ENCODE results near the gene AUTS2.

The AUTS2 gene

GRCh38 chr7:69757981-69758430 is 159.7 kb downstream of the AUTS2 start:
- no peak overlapping the region for H3K4me3 ChIP-seq (ENCODE audit: low read depth, low read length)
- TF ChIP-seq CTCF (IDR thresholded peaks at IDR 0.05; ENCODE audit: low read depth, low read length) = no peak

GRCh38 chr7:69759373-69759772 is 161.1 kb downstream of the AUTS2 start:
- TF ChIP-seq CTCF (IDR thresholded peaks at IDR 0.05; ENCODE audit: low read depth, low read length) = no peak
- H3K4me3 ChIP-seq (ENCODE audit: low read depth, low read length) = no peak overlapping the region

- no peak for TF ChIP-seq CTCF (IDR thresholded peaks at IDR 0.05; ENCODE audit: low read depth, low read length)
- H3K4me3 ChIP-seq (ENCODE audit: low read depth, low read length) = no peak overlapping the region
Observed at GRCh38 chr7:69761290-69761922, 163.1 kb downstream of the AUTS2 start.

GRCh38 chr7:69762821-69763352 is 164.6 kb downstream of the AUTS2 start:
- no peak overlapping the region for H3K4me3 ChIP-seq (ENCODE audit: low read depth, low read length)
- no peak for TF ChIP-seq CTCF (IDR thresholded peaks at IDR 0.05; ENCODE audit: low read depth, low read length)

- no peak overlapping the region for H3K4me3 ChIP-seq (ENCODE audit: low read depth, low read length)
- TF ChIP-seq CTCF (IDR thresholded peaks at IDR 0.05; ENCODE audit: low read depth, low read length) = no peak
Observed at GRCh38 chr7:69763513-69763912, 165.2 kb downstream of the AUTS2 start.

- TF ChIP-seq CTCF (IDR thresholded peaks at IDR 0.05; ENCODE audit: low read depth, low read length) = no peak
- no peak overlapping the region for H3K4me3 ChIP-seq (ENCODE audit: low read depth, low read length)
Observed at GRCh38 chr7:69764147-69764546, 165.9 kb downstream of the AUTS2 start.

- TF ChIP-seq CTCF (IDR thresholded peaks at IDR 0.05; ENCODE audit: low read depth, low read length) = no peak
- H3K4me3 ChIP-seq (ENCODE audit: low read depth, low read length) = no peak overlapping the region
Observed at GRCh38 chr7:69764681-69765080, 166.4 kb downstream of the AUTS2 start.
